Loucy (cell line): ENCODE data around the gene AIF1.

Experiments used
- EZH2phosphoT487 ChIP-seq: fragments of 200-600 bp; IDR thresholded peaks from 2 replicates; pipeline ENCODE4 v1.6.1; 2018; ENCODE audit warnings: antibody characterized with exemption, mild to moderate bottlenecking, moderate library complexity, borderline replicate concordance
- TF ChIP-seq, protein P1 (sequence below): fragments of 200-600 bp; sonication (generic); conservative IDR thresholded peaks from 2 replicates; pipeline ENCODE4 v1.5.1; 2014; ENCODE audit warnings: mild to moderate bottlenecking, antibody characterized with exemption, low read length

DNA sequence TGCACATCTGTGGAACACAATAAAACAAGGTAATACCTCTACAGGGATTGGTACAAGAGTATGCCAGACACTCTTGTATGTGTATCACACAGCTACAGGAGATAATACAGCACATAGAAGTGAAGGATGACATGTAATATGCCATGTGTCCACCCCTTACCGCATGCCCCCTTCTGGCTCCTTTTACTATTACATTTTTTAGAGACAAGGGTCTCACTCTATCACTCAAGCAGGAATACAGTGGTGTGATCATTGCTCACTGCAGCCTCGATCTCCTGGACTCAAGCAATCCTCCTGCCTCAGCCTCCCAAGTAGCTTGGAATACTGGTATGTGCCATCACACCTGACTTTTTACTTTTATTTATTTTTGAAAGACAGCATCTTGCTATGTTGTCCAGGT lies 18.0 kb upstream of the AIF1 start:
- TF ChIP-seq, protein P1, sequence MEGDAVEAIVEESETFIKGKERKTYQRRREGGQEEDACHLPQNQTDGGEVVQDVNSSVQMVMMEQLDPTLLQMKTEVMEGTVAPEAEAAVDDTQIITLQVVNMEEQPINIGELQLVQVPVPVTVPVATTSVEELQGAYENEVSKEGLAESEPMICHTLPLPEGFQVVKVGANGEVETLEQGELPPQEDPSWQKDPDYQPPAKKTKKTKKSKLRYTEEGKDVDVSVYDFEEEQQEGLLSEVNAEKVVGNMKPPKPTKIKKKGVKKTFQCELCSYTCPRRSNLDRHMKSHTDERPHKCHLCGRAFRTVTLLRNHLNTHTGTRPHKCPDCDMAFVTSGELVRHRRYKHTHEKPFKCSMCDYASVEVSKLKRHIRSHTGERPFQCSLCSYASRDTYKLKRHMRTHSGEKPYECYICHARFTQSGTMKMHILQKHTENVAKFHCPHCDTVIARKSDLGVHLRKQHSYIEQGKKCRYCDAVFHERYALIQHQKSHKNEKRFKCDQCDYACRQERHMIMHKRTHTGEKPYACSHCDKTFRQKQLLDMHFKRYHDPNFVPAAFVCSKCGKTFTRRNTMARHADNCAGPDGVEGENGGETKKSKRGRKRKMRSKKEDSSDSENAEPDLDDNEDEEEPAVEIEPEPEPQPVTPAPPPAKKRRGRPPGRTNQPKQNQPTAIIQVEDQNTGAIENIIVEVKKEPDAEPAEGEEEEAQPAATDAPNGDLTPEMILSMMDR = peak; percentile 68
- no peak for TF ChIP-seq EZH2phosphoT487
